SK-N-SH (cell line): ENCODE data around the gene TSSK1B. TPM values are rescaled to one million over a fixed set of nuclear protein-coding genes. Genes with fewer than 3 reads are reported as not detected.

Source experiments
- CTCF ChIA-PET: fragments of 300-600, 350-600 bp; formaldehyde crosslinking; extraction: SDS; loops from one replicate; lab custom pipeline; 2021; lab: Yijun Ruan, JAX
- POLR2A ChIA-PET: fragments of 350-600 bp; sonication (Branson Sonifier 250); formaldehyde crosslinking; extraction: SDS; loops from one replicate; lab custom pipeline; 2020; ENCODE audit warnings: antibody characterized with exemption, inconsistent platforms; lab: Yijun Ruan, JAX
- DNase-seq: peaks from one replicate; pipeline ENCODE4 v3.0.0; 2012
- H2AFZ ChIP-seq: fragments of 200-600 bp; sonication (generic); 2 replicates; pipeline ENCODE4 v1.8.1; 2016; ENCODE audit warnings: antibody characterized with exemption, mild to moderate bottlenecking, low read depth
- H3F3A ChIP-seq: fragments of 200-600 bp; sonication (generic); replicated peaks from 2 replicates; pipeline ENCODE3; 2016; ENCODE audit warnings: antibody characterized with exemption, mild to moderate bottlenecking; ENCODE audit not compliant: insufficient read depth
- H3K27ac ChIP-seq, 2 experiments: fragments of 200-500 bp in 1 of 2; fragments of 200-600 bp in 1 of 2; sonication (Bioruptor generic) in 1 of 2; sonication (generic), shearing (Covaris generic) in 1 of 2; 2 replicates each; pipeline versions ENCODE4 v1.5.1 to v1.6.1; 2014 to 2016; ENCODE audit warnings: low read depth in 2 of 2, inconsistent platforms in 1 of 2, low read length in 1 of 2, mild to moderate bottlenecking in 1 of 2, mixed read lengths in 1 of 2
- H3K27me3 ChIP-seq: fragments of 200-600 bp; sonication (generic), shearing (Covaris generic); 2 replicates; pipeline ENCODE4 v1.6.1; 2016; ENCODE audit warnings: mixed run types; ENCODE audit not compliant: insufficient read depth
- H3K36me3 ChIP-seq, 2 experiments: fragments of 200-500 bp in 1 of 2; fragments of 200-600 bp in 1 of 2; sonication (Bioruptor generic) in 1 of 2; sonication (generic) in 1 of 2; replicated peaks in 1 of 2; 2 replicates each; pipeline versions ENCODE3 to v1.5.1; 2014 to 2016; ENCODE audit warnings: low read length in 1 of 2, mild to moderate bottlenecking in 1 of 2; ENCODE audit not compliant: insufficient read depth in 2 of 2, control insufficient read depth in 1 of 2
- H3K4me1 ChIP-seq, 2 experiments: fragments of 200-500 bp in 1 of 2; fragments of 200-600 bp in 1 of 2; sonication (Bioruptor generic) in 1 of 2; sonication (generic), shearing (Covaris generic) in 1 of 2; 2 replicates each; pipeline versions ENCODE4 v1.5.1 to v1.6.1; 2014 to 2016; ENCODE audit warnings: low read depth in 1 of 2, low read length in 1 of 2, mixed run types in 1 of 2; ENCODE audit not compliant: insufficient read depth in 2 of 2, control insufficient read depth in 1 of 2
- H3K4me2 ChIP-seq: fragments of 200-600 bp; sonication (generic), shearing (Covaris generic); 2 replicates; pipeline ENCODE4 v1.6.1; 2017; ENCODE audit warnings: mixed run types
- H3K4me3 ChIP-seq, 2 experiments: fragments of 200-500 bp in 1 of 2; fragments of 200-600 bp in 1 of 2; sonication (Bioruptor generic) in 1 of 2; sonication (generic), shearing (Covaris generic) in 1 of 2; 2 replicates each; pipeline versions ENCODE4 v1.5.1 to v1.8.1; 2014 to 2016; ENCODE audit warnings: low read depth in 2 of 2, inconsistent platforms in 1 of 2, low read length in 1 of 2, mild to moderate bottlenecking in 1 of 2, mixed read lengths in 1 of 2, moderate library complexity in 1 of 2
- H3K79me2 ChIP-seq: fragments of 200-600 bp; sonication (generic); 2 replicates; pipeline ENCODE4 v1.8.1; 2017; ENCODE audit warnings: mild to moderate bottlenecking; ENCODE audit not compliant: insufficient read depth
- H3K9ac ChIP-seq: fragments of 200-600 bp; sonication (generic); 2 replicates; pipeline ENCODE4 v1.6.1; 2017; ENCODE audit warnings: mixed run types
- H3K9me2 ChIP-seq: fragments of 200-600 bp; sonication (generic); 2 replicates; pipeline ENCODE4 v1.6.1; 2017; ENCODE audit warnings: mixed run types
- H3K9me3 ChIP-seq: fragments of 200-600 bp; sonication (generic); 2 replicates; pipeline ENCODE4 v1.6.1; 2017; ENCODE audit warnings: mixed run types, mild to moderate bottlenecking, moderate library complexity
- H4K20me1 ChIP-seq: fragments of 200-600 bp; sonication (generic); 2 replicates; pipeline ENCODE4 v1.6.1; 2017; ENCODE audit warnings: mild to moderate bottlenecking, mixed run types; ENCODE audit not compliant: insufficient read depth
- CHD2 ChIP-seq: fragments of 150-350 bp; IDR thresholded peaks from 2 replicates; pipeline ENCODE4 v1.6.1; 2018; ENCODE audit warnings: low read length; ENCODE audit not compliant: partially characterized antibody
- ELF1 ChIP-seq: IDR thresholded peaks from 2 replicates; pipeline ENCODE4 v1.4.0; 2012
- EP300 ChIP-seq, 2 experiments: IDR thresholded peaks; 2 replicates each; pipeline versions ENCODE4 v1.4.0 to v1.6.1; 2012; ENCODE audit warnings: borderline replicate concordance in 1 of 2, low read depth in 1 of 2, low read length in 1 of 2
- FOXJ3 ChIP-seq: sonication (generic); formaldehyde crosslinking; IDR thresholded peaks from 2 replicates; pipeline ENCODE4 v1.5.1; 2020; ENCODE audit warnings: mild to moderate bottlenecking, missing genetic modification reagents
- GABPA ChIP-seq: IDR thresholded peaks from 2 replicates; pipeline ENCODE4 v1.4.0; 2012; ENCODE audit warnings: low read depth, mild to moderate bottlenecking
- GATA2 ChIP-seq: sonication (generic); formaldehyde crosslinking; IDR thresholded peaks from 2 replicates; pipeline ENCODE4 v1.5.0; 2020; ENCODE audit warnings: mild to moderate bottlenecking, missing genetic modification reagents
- SMC3 ChIP-seq: IDR thresholded peaks from 2 replicates; pipeline ENCODE4 v1.6.1; 2012; ENCODE audit warnings: low read depth, low read length, improper control_type of control experiment
- TEAD4 ChIP-seq: IDR thresholded peaks from 2 replicates; pipeline ENCODE4 v1.4.0; 2012; ENCODE audit warnings: mild to moderate bottlenecking, borderline replicate concordance; ENCODE audit not compliant: insufficient read depth
- WGBS: methylation state at CpG from one replicate; pipeline ENCODE4 v1.1.6; 2017; ENCODE audit warnings: low lambda C conversion rate; 5-methylcytosine and 5-hydroxymethylcytosine counted together
- polyA plus RNA-seq, 3 experiments: library from polyadenylated mRNA; depleted of rRNA; stranded (reverse); fragments of >200 nt; gene quantifications; 2 replicates each; pipeline ENCODE4 v1.2.3, GENCODE V29; 2012
- TF ChIP-seq, protein P1 (sequence below): IDR thresholded peaks from 2 replicates; pipeline ENCODE4 v1.6.1; 2012; ENCODE audit warnings: mild to moderate bottlenecking, low read depth, low read length, moderate library complexity
- TF ChIP-seq, protein P2 (sequence below): fragments of 200-600 bp; sonication (generic); IDR thresholded peaks from 2 replicates; pipeline ENCODE4 v1.6.1; 2017; ENCODE audit warnings: antibody characterized with exemption, mild to moderate bottlenecking, moderate library complexity
- TF ChIP-seq, protein P3 (sequence below): fragments of 150-350 bp; IDR thresholded peaks from 2 replicates; pipeline ENCODE4 v1.6.1; 2016; ENCODE audit warnings: mild to moderate bottlenecking, low read depth, low read length

Gene TSSK1B, protein sequence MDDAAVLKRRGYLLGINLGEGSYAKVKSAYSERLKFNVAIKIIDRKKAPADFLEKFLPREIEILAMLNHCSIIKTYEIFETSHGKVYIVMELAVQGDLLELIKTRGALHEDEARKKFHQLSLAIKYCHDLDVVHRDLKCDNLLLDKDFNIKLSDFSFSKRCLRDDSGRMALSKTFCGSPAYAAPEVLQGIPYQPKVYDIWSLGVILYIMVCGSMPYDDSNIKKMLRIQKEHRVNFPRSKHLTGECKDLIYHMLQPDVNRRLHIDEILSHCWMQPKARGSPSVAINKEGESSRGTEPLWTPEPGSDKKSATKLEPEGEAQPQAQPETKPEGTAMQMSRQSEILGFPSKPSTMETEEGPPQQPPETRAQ
- 0.05 TPM in 2 replicates for polyA plus RNA-seq (2012; rRNA removed)
- polyA plus RNA-seq (2012; cell fraction: cytosol; rRNA removed) = 0.01 TPM in 2 replicates
- 0.24 and 0.25 TPM in 2 replicates for polyA plus RNA-seq (2012; cell fraction: nucleus; rRNA removed)

DNA sequence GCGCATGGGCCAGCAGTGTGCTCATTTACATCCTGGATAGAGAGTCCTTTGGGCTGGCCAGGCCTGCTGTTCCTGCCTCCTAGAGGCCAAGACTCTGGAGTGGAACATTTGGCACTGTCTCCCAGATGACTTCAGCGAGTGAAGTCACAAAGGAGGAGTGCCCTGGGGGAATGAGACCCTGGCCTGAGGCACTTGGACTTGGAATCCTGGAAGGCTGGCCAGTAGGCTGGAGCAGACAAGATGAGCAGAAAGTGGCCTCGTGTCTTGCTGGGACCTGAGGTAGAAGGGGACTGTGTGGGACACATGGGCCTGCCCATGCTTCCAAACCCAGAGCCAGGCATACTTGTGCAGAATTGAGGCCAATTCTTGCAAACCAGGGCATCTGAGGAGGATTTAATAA is at the start of gene TSSK1B:
Gene TSSK1B, minus strand, starts transcription at position 101 of the 400 bp plus-strand sequence. CDS start 150 bp downstream, outside the sequence.
- no peak for TF ChIP-seq FOXJ3 (CRISPR knock-in tag)
- no peak for TF ChIP-seq TEAD4
- TF ChIP-seq, protein P1, sequence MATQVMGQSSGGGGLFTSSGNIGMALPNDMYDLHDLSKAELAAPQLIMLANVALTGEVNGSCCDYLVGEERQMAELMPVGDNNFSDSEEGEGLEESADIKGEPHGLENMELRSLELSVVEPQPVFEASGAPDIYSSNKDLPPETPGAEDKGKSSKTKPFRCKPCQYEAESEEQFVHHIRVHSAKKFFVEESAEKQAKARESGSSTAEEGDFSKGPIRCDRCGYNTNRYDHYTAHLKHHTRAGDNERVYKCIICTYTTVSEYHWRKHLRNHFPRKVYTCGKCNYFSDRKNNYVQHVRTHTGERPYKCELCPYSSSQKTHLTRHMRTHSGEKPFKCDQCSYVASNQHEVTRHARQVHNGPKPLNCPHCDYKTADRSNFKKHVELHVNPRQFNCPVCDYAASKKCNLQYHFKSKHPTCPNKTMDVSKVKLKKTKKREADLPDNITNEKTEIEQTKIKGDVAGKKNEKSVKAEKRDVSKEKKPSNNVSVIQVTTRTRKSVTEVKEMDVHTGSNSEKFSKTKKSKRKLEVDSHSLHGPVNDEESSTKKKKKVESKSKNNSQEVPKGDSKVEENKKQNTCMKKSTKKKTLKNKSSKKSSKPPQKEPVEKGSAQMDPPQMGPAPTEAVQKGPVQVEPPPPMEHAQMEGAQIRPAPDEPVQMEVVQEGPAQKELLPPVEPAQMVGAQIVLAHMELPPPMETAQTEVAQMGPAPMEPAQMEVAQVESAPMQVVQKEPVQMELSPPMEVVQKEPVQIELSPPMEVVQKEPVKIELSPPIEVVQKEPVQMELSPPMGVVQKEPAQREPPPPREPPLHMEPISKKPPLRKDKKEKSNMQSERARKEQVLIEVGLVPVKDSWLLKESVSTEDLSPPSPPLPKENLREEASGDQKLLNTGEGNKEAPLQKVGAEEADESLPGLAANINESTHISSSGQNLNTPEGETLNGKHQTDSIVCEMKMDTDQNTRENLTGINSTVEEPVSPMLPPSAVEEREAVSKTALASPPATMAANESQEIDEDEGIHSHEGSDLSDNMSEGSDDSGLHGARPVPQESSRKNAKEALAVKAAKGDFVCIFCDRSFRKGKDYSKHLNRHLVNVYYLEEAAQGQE = no peak
- TF ChIP-seq ELF1 = no peak
- no peak for TF ChIP-seq EP300 (IDR thresholded peaks at IDR 0.05; ENCODE audit: borderline replicate concordance in 1 of 2, low read depth in 1 of 2, low read length in 1 of 2)
- POLR2A ChIA-PET = no interaction called here
- 28% methylated on average over 2 of the region's 3 CpGs for WGBS
- Histone ChIP-seq H3K4me3 (no peak within 1 kb of the TSS), H3F3A (no peaks in the 10 kb centered on the region), H2AFZ (no peak within 1 kb of the TSS), H3K4me1 (no peaks in the 10 kb centered on the region; a peak in 1 of 4 replicates), H4K20me1 (no peaks in the 10 kb centered on the region), H3K79me2 (no peaks in the 10 kb centered on the region), H3K9ac (no peak within 1 kb of the TSS), H3K9me2 (no peaks in the 10 kb centered on the region), H3K36me3 (no peaks in the 10 kb centered on the region), H3K9me3 (no peaks in the 10 kb centered on the region), H3K27me3 (no peaks in the 10 kb centered on the region), H3K27ac (no peak within 1 kb of the TSS), H3K4me2 (no peak within 1 kb of the TSS)
- CTCF ChIA-PET = interaction anchor here (1.4 kb wide), 1 partner anchor 55 kb away, joined by 3 read pairs; no protein-coding TSS in a partner anchor
- no peak for DNase-seq

DNA sequence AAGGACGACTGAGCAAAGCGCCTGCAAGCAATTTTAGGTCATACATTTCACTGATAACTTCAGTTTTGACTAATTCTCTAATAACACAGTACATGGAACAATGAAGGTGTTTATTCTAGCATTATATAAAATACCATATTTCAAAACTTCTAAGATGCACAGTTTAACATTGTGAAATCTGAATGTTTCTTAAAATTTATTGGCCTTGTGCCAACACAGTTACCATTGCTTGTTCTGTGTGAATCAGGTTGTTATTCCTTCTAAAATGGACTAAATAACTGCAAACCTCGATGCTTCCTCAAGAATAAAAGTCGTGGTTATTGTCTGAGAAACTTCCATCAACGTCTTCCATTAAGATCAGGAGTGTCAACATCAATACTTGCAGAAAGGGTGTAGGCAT is 45.5 kb upstream of the TSSK1B start:
- no peak overlapping the region for H3K4me3 ChIP-seq
- DNase-seq = no peak
- H3K27me3 ChIP-seq = peaks cover 7% of the 10 kb centered on the region; the same call in 1 of the 2 replicates
- no peak for TF ChIP-seq TEAD4
- no peak for TF ChIP-seq EP300 (IDR thresholded peaks at IDR 0.05; ENCODE audit: borderline replicate concordance in 1 of 2, low read depth in 1 of 2, low read length in 1 of 2)
- TF ChIP-seq CHD2 = no peak
- TF ChIP-seq, protein P2, sequence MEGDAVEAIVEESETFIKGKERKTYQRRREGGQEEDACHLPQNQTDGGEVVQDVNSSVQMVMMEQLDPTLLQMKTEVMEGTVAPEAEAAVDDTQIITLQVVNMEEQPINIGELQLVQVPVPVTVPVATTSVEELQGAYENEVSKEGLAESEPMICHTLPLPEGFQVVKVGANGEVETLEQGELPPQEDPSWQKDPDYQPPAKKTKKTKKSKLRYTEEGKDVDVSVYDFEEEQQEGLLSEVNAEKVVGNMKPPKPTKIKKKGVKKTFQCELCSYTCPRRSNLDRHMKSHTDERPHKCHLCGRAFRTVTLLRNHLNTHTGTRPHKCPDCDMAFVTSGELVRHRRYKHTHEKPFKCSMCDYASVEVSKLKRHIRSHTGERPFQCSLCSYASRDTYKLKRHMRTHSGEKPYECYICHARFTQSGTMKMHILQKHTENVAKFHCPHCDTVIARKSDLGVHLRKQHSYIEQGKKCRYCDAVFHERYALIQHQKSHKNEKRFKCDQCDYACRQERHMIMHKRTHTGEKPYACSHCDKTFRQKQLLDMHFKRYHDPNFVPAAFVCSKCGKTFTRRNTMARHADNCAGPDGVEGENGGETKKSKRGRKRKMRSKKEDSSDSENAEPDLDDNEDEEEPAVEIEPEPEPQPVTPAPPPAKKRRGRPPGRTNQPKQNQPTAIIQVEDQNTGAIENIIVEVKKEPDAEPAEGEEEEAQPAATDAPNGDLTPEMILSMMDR = no peak
- TF ChIP-seq FOXJ3 (CRISPR knock-in tag) = no peak
- no peak for TF ChIP-seq GATA2
- TF ChIP-seq GABPA = no peak
- TF ChIP-seq, protein P3, sequence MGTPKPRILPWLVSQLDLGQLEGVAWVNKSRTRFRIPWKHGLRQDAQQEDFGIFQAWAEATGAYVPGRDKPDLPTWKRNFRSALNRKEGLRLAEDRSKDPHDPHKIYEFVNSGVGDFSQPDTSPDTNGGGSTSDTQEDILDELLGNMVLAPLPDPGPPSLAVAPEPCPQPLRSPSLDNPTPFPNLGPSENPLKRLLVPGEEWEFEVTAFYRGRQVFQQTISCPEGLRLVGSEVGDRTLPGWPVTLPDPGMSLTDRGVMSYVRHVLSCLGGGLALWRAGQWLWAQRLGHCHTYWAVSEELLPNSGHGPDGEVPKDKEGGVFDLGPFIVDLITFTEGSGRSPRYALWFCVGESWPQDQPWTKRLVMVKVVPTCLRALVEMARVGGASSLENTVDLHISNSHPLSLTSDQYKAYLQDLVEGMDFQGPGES = no peak
- no peak for TF ChIP-seq SMC3
- H3F3A ChIP-seq = no peaks in the 10 kb centered on the region
- ChIA-PET POLR2A (no interaction called here), CTCF (no interaction called here)
- no peak overlapping the region for H3K27ac ChIP-seq
- no peak overlapping the region for H3K4me2 ChIP-seq
- H4K20me1 ChIP-seq = no peaks in the 10 kb centered on the region
- no peak overlapping the region for H3K9ac ChIP-seq
- H3K9me2 ChIP-seq = no peaks in the 10 kb centered on the region
- H3K4me1 ChIP-seq = no peaks in the 10 kb centered on the region
- no peak overlapping the region for H2AFZ ChIP-seq
- H3K9me3 ChIP-seq = no peaks in the 10 kb centered on the region
- H3K36me3 ChIP-seq = no peaks in the 10 kb centered on the region
- 31% methylated on average over 5 of the region's 5 CpGs for WGBS
- no peaks in the 10 kb centered on the region for H3K79me2 ChIP-seq
